ENCODE results near the gene WDR54.

The WDR54 gene

GRCh38 chr2:74474481-74474880 lies 53.0 kb downstream of the WDR54 start:
- peaks cover 19 to 21% of the 10 kb centered on the region in 2 donors for H3K36me3 ChIP-seq (ENCODE audit: control insufficient read depth in 1 of 2, insufficient read depth in 2 of 2, low read length in 2 of 2)
- H3K27ac ChIP-seq (ENCODE audit: low read length): no peak overlapping the region
- H3K9me3 ChIP-seq (ENCODE audit: control insufficient read depth in 1 of 2, low read length in 2 of 2): no peaks in the 10 kb centered on the region
- H3K27me3 ChIP-seq (ENCODE audit: low read depth, low read length): no peaks in the 10 kb centered on the region
- no peak overlapping the region for H3K4me3 ChIP-seq (ENCODE audit: low read depth in 1 of 2, low read length in 2 of 2)
- peaks cover 8 to 17% of the 10 kb centered on the region in 2 donors for H3K4me1 ChIP-seq (ENCODE audit: control insufficient read depth in 1 of 2, insufficient read depth in 2 of 2, low read length in 2 of 2)

DNA sequence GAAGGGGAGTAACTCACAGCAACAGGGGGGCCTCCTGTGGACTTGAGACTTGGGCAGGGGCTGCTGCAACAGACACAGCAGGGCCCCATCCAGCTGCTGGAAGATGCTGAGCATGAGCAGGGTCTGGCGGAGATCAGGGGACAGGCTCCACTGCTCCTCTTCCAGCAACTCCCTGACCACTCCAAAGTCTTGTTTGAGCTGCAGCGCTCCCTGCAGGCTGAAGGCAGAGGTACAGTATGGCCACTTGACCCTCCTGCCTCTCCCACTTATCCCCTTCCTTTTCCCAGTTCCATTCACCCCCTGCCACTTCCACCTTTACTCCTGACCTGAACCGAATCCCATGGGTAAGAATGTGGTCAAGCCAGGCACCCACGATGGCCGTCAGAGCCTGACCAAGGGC lies 53.4 kb downstream of the WDR54 start:
- Histone ChIP-seq H3K36me3 (ENCODE audit: control insufficient read depth in 1 of 2, insufficient read depth in 2 of 2, low read length in 2 of 2) (peaks cover 19 to 21% of the 10 kb centered on the region in 2 donors), H3K9me3 (ENCODE audit: control insufficient read depth in 1 of 2, low read length in 2 of 2) (no peaks in the 10 kb centered on the region), H3K27ac (ENCODE audit: low read length) (no peak overlapping the region), H3K4me1 (ENCODE audit: control insufficient read depth in 1 of 2, insufficient read depth in 2 of 2, low read length in 2 of 2) (peaks cover 8 to 17% of the 10 kb centered on the region in 2 donors), H3K4me3 (ENCODE audit: low read depth in 1 of 2, low read length in 2 of 2) (no peak overlapping the region), H3K27me3 (ENCODE audit: low read depth, low read length) (no peaks in the 10 kb centered on the region)

Data from muscle layer of duodenum (tissue), 2 donors.